Measurements from ENCODE around the gene CSRP3. TPM values are rescaled to one million over a fixed set of nuclear protein-coding genes. Genes with fewer than 3 reads are reported as not detected.

Gene CSRP3
- total and polyA plus RNA-seq, 2 donors (not counting 3 experiments of a cell fraction or from before 2014, with no cell fraction given) = not detected

- dilution Hi-C loops (cut with MboI; ENCODE audit: extremely low pct_ligation_motif_present, low sequenced_read_pairs) = no loop called here
Observed at GRCh38 chr11:19200410-19201201, 1.2 kb downstream of the CSRP3 start.

GRCh38 chr11:19199771-19200170 is 2.0 kb downstream of the CSRP3 start:
- TF ChIP-seq EZH2 (IDR thresholded peaks at IDR 0.05; ENCODE audit: borderline replicate concordance, low read depth, low read length, severe bottlenecking) (no peak), POLR2AphosphoS5 (IDR thresholded peaks at IDR 0.05; ENCODE audit: insufficient read depth, low read depth, low read length) (no peak), MYC (IDR thresholded peaks at IDR 0.05; ENCODE audit: low read depth, low read length) (no peak), MAX (IDR thresholded peaks at IDR 0.05; ENCODE audit: insufficient read depth, insufficient read length) (no peak), CTCF (IDR thresholded peaks at IDR 0.05; ENCODE audit: extremely low read depth in 1 of 2, insufficient read depth in 1 of 2, low read depth in 1 of 2, low read length in 2 of 2) (no peak), GATA2 (IDR thresholded peaks at IDR 0.05; ENCODE audit: insufficient read depth, insufficient read length, low read depth, low read length) (peak; percentile 25), FOS (IDR thresholded peaks at IDR 0.05; ENCODE audit: borderline replicate concordance, insufficient read depth, low read length) (no peak)
- POLR2A ChIA-PET = interaction anchor here (0.6 kb wide), 1 partner anchor 21 kb away, joined by 3 read pairs; no protein-coding TSS in a partner anchor

More at GRCh38 chr11:19200410-19201201, 1.2 kb downstream of the CSRP3 start:
- Histone ChIP-seq H3K27ac (ENCODE audit: insufficient read depth, low read depth, low read length) (no peak overlapping the region), H2AFZ (ENCODE audit: low read depth, low read length) (no peak overlapping the region), H3K9me1 (replicated peaks; ENCODE audit: control insufficient read depth, extremely low read depth, insufficient read depth, low read length) (no peaks in the 10 kb centered on the region), H3K27me3 (ENCODE audit: control insufficient read depth in 2 of 2, insufficient read depth in 2 of 2, low read length in 2 of 2) (no peaks in the 10 kb centered on the region), H4K20me1 (replicated peaks; ENCODE audit: control insufficient read depth, extremely low read depth, insufficient read depth, low read length) (no peaks in the 10 kb centered on the region), H3K4me3 (replicated peaks in 1 of 3; ENCODE audit: insufficient read depth in 1 of 3, low read depth in 1 of 3, low read length in 3 of 3) (no peak overlapping the region), H3K79me2 (ENCODE audit: control insufficient read depth, insufficient read depth, low read length) (no peaks in the 10 kb centered on the region), H3K9ac (replicated peaks; ENCODE audit: extremely low read depth, insufficient read depth, low read length) (no peak overlapping the region), H3K9me3 (replicated peaks; ENCODE audit: control insufficient read depth, insufficient read depth, low read length) (no peaks in the 10 kb centered on the region), H3K4me1 (ENCODE audit: control insufficient read depth, extremely low read depth, insufficient read depth, low read length) (peaks cover 15% of the 10 kb centered on the region), H3K4me2 (ENCODE audit: insufficient read depth, low read length) (no peak overlapping the region), H3K36me3 (ENCODE audit: control insufficient read depth in 2 of 2, extremely low read depth in 1 of 2, insufficient read depth in 2 of 2, low read length in 2 of 2) (no peaks in the 10 kb centered on the region)
- intact Hi-C loops (cut with micrococcal nuclease) = no loop called here
- peak; percentile 63 for DNase-seq (ENCODE audit: low read depth, low spot score)
- no TSS peak for BruUV-seq (replicated peaks)
- FAIRE-seq = peak; percentile 44
- ChIA-PET POLR2A (no interaction called here), CTCF (interaction anchor here (1.3 to 1.8 kb wide), 3 partner anchors 17 to 130 kb away, joined by 3 to 5 read pairs (median 3); no protein-coding TSS in a partner anchor)
- TF ChIP-seq MAX (IDR thresholded peaks at IDR 0.05; ENCODE audit: insufficient read depth, insufficient read length) (no peak), POLR2A (IDR thresholded peaks at IDR 0.05; ENCODE audit: low read depth, low read length) (no peak), MYC (IDR thresholded peaks at IDR 0.05; ENCODE audit: low read depth, low read length) (no peak), POLR2AphosphoS5 (IDR thresholded peaks at IDR 0.05; ENCODE audit: insufficient read depth, low read depth, low read length) (no peak), GATA2 (IDR thresholded peaks at IDR 0.05; ENCODE audit: insufficient read depth, insufficient read length, low read depth, low read length) (no peak)

More at GRCh38 chr11:19199771-19200170, 2.0 kb downstream of the CSRP3 start:
- Histone ChIP-seq H3K79me2 (ENCODE audit: control insufficient read depth, insufficient read depth, low read length) (no peaks in the 10 kb centered on the region), H4K20me1 (replicated peaks; ENCODE audit: control insufficient read depth, extremely low read depth, insufficient read depth, low read length) (no peaks in the 10 kb centered on the region), H3K4me3 (replicated peaks in 1 of 3; ENCODE audit: insufficient read depth in 1 of 3, low read depth in 1 of 3, low read length in 3 of 3) (peak overlapping the region in 1 of 3 experiments; percentile 9), H3K9ac (replicated peaks; ENCODE audit: extremely low read depth, insufficient read depth, low read length) (no peak overlapping the region), H3K27ac (ENCODE audit: insufficient read depth, low read depth, low read length) (peak overlapping the region; percentile 3), H3K4me1 (ENCODE audit: control insufficient read depth, extremely low read depth, insufficient read depth, low read length) (peaks cover 15% of the 10 kb centered on the region), H3K27me3 (ENCODE audit: control insufficient read depth in 2 of 2, insufficient read depth in 2 of 2, low read length in 2 of 2) (no peaks in the 10 kb centered on the region), H3K9me1 (replicated peaks; ENCODE audit: control insufficient read depth, extremely low read depth, insufficient read depth, low read length) (no peaks in the 10 kb centered on the region), H2AFZ (ENCODE audit: low read depth, low read length) (no peak overlapping the region), H3K4me2 (ENCODE audit: insufficient read depth, low read length) (peak overlapping the region; percentile 40), H3K9me3 (replicated peaks; ENCODE audit: control insufficient read depth, insufficient read depth, low read length) (no peaks in the 10 kb centered on the region), H3K36me3 (ENCODE audit: control insufficient read depth in 2 of 2, extremely low read depth in 1 of 2, insufficient read depth in 2 of 2, low read length in 2 of 2) (no peaks in the 10 kb centered on the region)
- peak; percentile 81 for DNase-seq (ENCODE audit: low read depth, low spot score)
- dilution Hi-C loops (cut with MboI; ENCODE audit: extremely low pct_ligation_motif_present, low sequenced_read_pairs) (no loop called here), intact Hi-C loops (cut with micrococcal nuclease) (no loop called here)
- no peak for FAIRE-seq
- BruUV-seq (replicated peaks) = no TSS peak
- CTCF ChIA-PET = interaction anchor here (0.8 to 1.8 kb wide), 7 partner anchors 14 to 129 kb away, joined by 3 to 5 read pairs (median 3); no protein-coding TSS in a partner anchor

Data from endothelial cell of umbilical vein (primary cell).